Glutamatergic neuron (in vitro differentiated cells): Measurements from ENCODE around the gene EVA1C. TPM values are rescaled to one million over a fixed set of nuclear protein-coding genes. Genes with fewer than 3 reads are reported as not detected.
"Not testable (repeated sequence)": the region's sequence is repeated elsewhere in the genome, so short reads cannot be mapped to it uniquely, and the experiment has no call there.

Experiments used
- DNase-seq: peaks from one replicate; pipeline ENCODE4 v3.0.0; 2022
- H3K27ac Mint-ChIP-seq: one replicate; pipeline ENCODE4 v1.8.0; 2020; ENCODE audit warnings: mild to moderate bottlenecking, mixed read lengths, inconsistent platforms; ENCODE audit not compliant: unreplicated experiment
- H3K27me3 Mint-ChIP-seq: one replicate; pipeline ENCODE4 v1.8.0; 2020; ENCODE audit warnings: mild to moderate bottlenecking, moderate library complexity, mixed read lengths, inconsistent platforms; ENCODE audit not compliant: unreplicated experiment
- H3K36me3 Mint-ChIP-seq: one replicate; pipeline ENCODE4 v1.8.0; 2020; ENCODE audit warnings: mild to moderate bottlenecking, mixed read lengths, inconsistent platforms; ENCODE audit not compliant: unreplicated experiment
- H3K4me1 Mint-ChIP-seq: one replicate; pipeline ENCODE4 v1.8.0; 2020; ENCODE audit warnings: mild to moderate bottlenecking, low read depth, mixed read lengths, inconsistent platforms; ENCODE audit not compliant: unreplicated experiment
- H3K4me3 Mint-ChIP-seq: one replicate; pipeline ENCODE4 v1.8.0; 2020; ENCODE audit warnings: mild to moderate bottlenecking, mixed read lengths, inconsistent platforms; ENCODE audit not compliant: unreplicated experiment
- H3K9me3 Mint-ChIP-seq: one replicate; pipeline ENCODE4 v1.8.0; 2020; ENCODE audit warnings: mild to moderate bottlenecking, moderate library complexity, mixed read lengths, inconsistent platforms; ENCODE audit not compliant: unreplicated experiment
- CTCF ChIP-seq: fragments of 200-600 bp; sonication (generic); IDR thresholded peaks from one replicate; pipeline ENCODE4 v1.5.0; 2021; ENCODE audit not compliant: partially characterized antibody, unreplicated experiment
- total RNA-seq: library from RNA; stranded (reverse); fragmentation: NEBNext Ultra II Directional; extraction: Animal tissue kit (Norgen Biotek cat#: 25700); gene quantifications from one replicate; pipeline ENCODE4 v1.2.1, GENCODE V29; 2021; ENCODE audit not compliant: unreplicated experiment

EVA1C gene
- total RNA-seq, 1 donor from 2014 or later: 2.5 TPM

- Mint-ChIP-seq H3K4me3 (no peak overlapping the region), H3K27ac (no peak overlapping the region), H3K9me3 (peaks cover 10% of the 10 kb centered on the region), H3K36me3 (peaks cover 5% of the 10 kb centered on the region), H3K27me3 (peaks cover 14% of the 10 kb centered on the region), H3K4me1 (peaks cover 19% of the 10 kb centered on the region)
- no peak for DNase-seq
- no peak for TF ChIP-seq CTCF
These were observed 111.0 kb downstream of the EVA1C start for GRCh38 chr21:32523463-32523862.

DNA sequence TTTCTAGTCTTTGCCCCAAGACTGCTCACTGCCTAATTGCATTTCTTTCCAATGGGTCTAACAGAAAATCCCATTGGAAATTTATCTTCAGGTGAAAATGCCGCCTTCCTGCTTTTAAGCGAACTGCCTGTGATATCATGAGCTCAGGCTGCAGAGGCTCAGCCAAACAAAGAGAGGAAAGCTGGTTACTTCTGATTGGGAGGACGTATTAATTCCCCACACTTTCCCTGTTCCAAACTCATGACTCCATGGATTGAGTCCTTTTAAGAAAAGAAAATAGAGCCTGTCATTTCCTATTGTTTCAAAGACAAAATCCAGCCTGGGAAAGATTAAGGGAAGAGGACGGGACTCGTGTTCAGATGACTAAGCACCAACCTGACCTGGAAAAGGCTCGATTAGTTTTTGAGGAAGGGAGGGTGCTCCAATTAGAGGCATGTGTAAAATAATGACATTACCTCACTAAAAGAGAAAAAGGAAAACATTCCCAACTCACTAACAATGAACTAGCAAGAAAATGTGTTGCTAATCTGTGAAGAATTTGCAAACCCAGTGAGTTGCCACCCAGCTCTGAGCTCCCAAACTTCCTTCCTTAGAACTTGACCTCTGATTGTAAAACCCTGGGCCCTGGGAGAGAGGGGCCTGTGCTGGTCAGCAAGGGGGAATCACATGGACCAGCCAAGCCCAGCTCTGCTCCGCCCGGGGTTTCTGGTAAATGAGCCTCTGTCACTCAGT is 111.6 kb downstream of the EVA1C start:
- Mint-ChIP-seq H3K27me3 (peaks cover 10% of the 10 kb centered on the region), H3K4me1 (peaks cover 18% of the 10 kb centered on the region), H3K4me3 (no peak overlapping the region), H3K27ac (no peak overlapping the region), H3K36me3 (peaks cover 3% of the 10 kb centered on the region), H3K9me3 (peaks cover 8% of the 10 kb centered on the region)
- DNase-seq: no peak
- no peak for TF ChIP-seq CTCF

GRCh38 chr21:32525282-32525681 is 112.8 kb downstream of the EVA1C start:
- Mint-ChIP-seq H3K4me3 (no peak overlapping the region), H3K36me3 (no peaks in the 10 kb centered on the region), H3K27ac (no peak overlapping the region), H3K27me3 (peaks cover 8% of the 10 kb centered on the region), H3K4me1 (peaks cover 15% of the 10 kb centered on the region), H3K9me3 (peaks cover 4% of the 10 kb centered on the region)
- no peak for DNase-seq
- no peak for TF ChIP-seq CTCF

GRCh38 chr21:32529679-32530078 is 117.2 kb downstream of the EVA1C start:
- H3K4me3 Mint-ChIP-seq: no peak overlapping the region
- H3K9me3 Mint-ChIP-seq: peaks cover 2% of the 10 kb centered on the region
- H3K4me1 Mint-ChIP-seq: no peaks in the 10 kb centered on the region
- peaks cover 8% of the 10 kb centered on the region for H3K36me3 Mint-ChIP-seq
- no peak for DNase-seq
- TF ChIP-seq CTCF: no peak
- peaks cover 1% of the 10 kb centered on the region for H3K27me3 Mint-ChIP-seq
- no peak overlapping the region for H3K27ac Mint-ChIP-seq

- H3K4me3 Mint-ChIP-seq, H3K27ac Mint-ChIP-seq, DNase-seq, H3K36me3 Mint-ChIP-seq, H3K4me1 Mint-ChIP-seq, H3K9me3 Mint-ChIP-seq, H3K27me3 Mint-ChIP-seq: not testable (repeated sequence)
These were observed 118.3 kb downstream of the EVA1C start for GRCh38 chr21:32530809-32531208.

DNA sequence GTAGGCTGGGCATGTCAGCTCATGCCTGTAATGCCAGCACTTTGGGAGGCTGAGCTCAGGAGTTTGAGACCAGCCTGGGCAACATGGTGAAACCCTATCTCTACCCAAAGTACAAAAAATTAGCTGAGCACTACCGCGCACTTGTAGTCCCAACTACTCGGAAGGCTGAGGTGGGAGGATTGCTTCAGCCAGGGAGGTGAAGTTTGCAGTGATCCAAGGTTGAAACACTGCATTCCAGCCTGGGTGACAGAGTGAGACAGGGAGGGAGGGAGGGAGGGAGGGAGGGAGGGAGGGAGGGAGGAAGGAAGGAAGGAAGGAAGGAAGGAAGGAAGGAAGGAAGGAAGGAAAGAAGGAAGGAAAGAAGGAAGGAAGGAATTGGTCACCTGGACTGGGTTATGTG is 119.1 kb downstream of the EVA1C start:
- H3K27me3 Mint-ChIP-seq, H3K4me3 Mint-ChIP-seq, H3K4me1 Mint-ChIP-seq, DNase-seq, H3K9me3 Mint-ChIP-seq, H3K36me3 Mint-ChIP-seq, H3K27ac Mint-ChIP-seq: not testable (repeated sequence)
